Hepatocyte (in vitro differentiated cells): ENCODE data around the gene GPC5.

Experiments used
- CTCF ChIP-seq: fragments of 200-600 bp; sonication (generic); IDR thresholded peaks from 2 replicates; pipeline ENCODE4 v1.5.1; 2016; ENCODE audit warnings: antibody characterized with exemption, mild to moderate bottlenecking; ENCODE audit not compliant: poor library complexity
- EZH2 ChIP-seq: fragments of 200-600 bp; sonication (generic); IDR thresholded peaks from 2 replicates; pipeline ENCODE4 v1.6.1; 2016; ENCODE audit warnings: antibody characterized with exemption, mild to moderate bottlenecking, borderline replicate concordance
- EZH2phosphoT487 ChIP-seq: fragments of 200-600 bp; sonication (generic); IDR thresholded peaks from one replicate; pipeline ENCODE4 v1.6.1; 2018; ENCODE audit warnings: antibody characterized with exemption, mild to moderate bottlenecking, low read depth, moderate library complexity; ENCODE audit not compliant: unreplicated experiment, severe bottlenecking

- no peak for TF ChIP-seq CTCF
- no peak for TF ChIP-seq EZH2
- no peak for TF ChIP-seq EZH2phosphoT487
Measured at GRCh38 chr13:91482427-91482826, 84.0 kb downstream of the GPC5 start.
